H9 (cell line): ENCODE data around the gene TMEM30B. TPM values are rescaled to one million over a fixed set of nuclear protein-coding genes. Genes with fewer than 3 reads are reported as not detected.

ENCODE experiments used
- DNase-seq: peaks from one replicate; pipeline ENCODE4 v3.0.0-alpha.2; 2017
- H2AFZ ChIP-seq: one replicate; pipeline ENCODE4 v1.6.1; 2013; ENCODE audit warnings: mild to moderate bottlenecking, low read length, control low read depth, moderate library complexity
- H2AK5ac ChIP-seq: 2 replicates; pipeline ENCODE4 v1.6.1; 2013; ENCODE audit warnings: low read length, control low read depth, mixed read lengths; ENCODE audit not compliant: insufficient read length
- H2BK120ac ChIP-seq: one replicate; pipeline ENCODE4 v1.6.1; 2013; ENCODE audit warnings: low read depth, mild to moderate bottlenecking, low read length, control low read depth, inconsistent platforms; ENCODE audit not compliant: poor library complexity, severe bottlenecking
- H2BK12ac ChIP-seq: 2 replicates; pipeline ENCODE4 v1.6.1; 2013; ENCODE audit warnings: low read length, control low read depth, mixed read lengths, low read depth; ENCODE audit not compliant: insufficient read length
- H2BK15ac ChIP-seq: 2 replicates; pipeline ENCODE4 v1.6.1; 2013; ENCODE audit warnings: low read depth, low read length, control low read depth
- H2BK20ac ChIP-seq: one replicate; pipeline ENCODE4 v1.6.1; 2013; ENCODE audit warnings: low read depth, mild to moderate bottlenecking, low read length, control low read depth, inconsistent platforms; ENCODE audit not compliant: poor library complexity, severe bottlenecking
- H2BK5ac ChIP-seq: 2 replicates; pipeline ENCODE4 v1.6.1; 2013; ENCODE audit warnings: low read length, control low read depth, mixed read lengths; ENCODE audit not compliant: insufficient read length
- H3K14ac ChIP-seq: 2 replicates; pipeline ENCODE4 v1.6.1; 2013; ENCODE audit warnings: low read length, control low read depth; ENCODE audit not compliant: insufficient read depth
- H3K18ac ChIP-seq: 2 replicates; pipeline ENCODE4 v1.6.1; 2013; ENCODE audit warnings: low read depth, mild to moderate bottlenecking, mixed read lengths, low read length, control low read depth; ENCODE audit not compliant: insufficient read length
- H3K23ac ChIP-seq: 2 replicates; pipeline ENCODE4 v1.6.1; 2013; ENCODE audit warnings: low read length, control low read depth, mixed read lengths, low read depth; ENCODE audit not compliant: insufficient read length
- H3K23me2 ChIP-seq: 2 replicates; pipeline ENCODE4 v1.6.1; 2013; ENCODE audit warnings: low read depth, mild to moderate bottlenecking, mixed read lengths, low read length, control low read depth; ENCODE audit not compliant: insufficient read length, poor library complexity, severe bottlenecking
- H3K27ac ChIP-seq: 2 replicates; pipeline ENCODE4 v1.5.1; 2013; ENCODE audit warnings: low read length, control low read depth, mixed read lengths, low read depth; ENCODE audit not compliant: insufficient read length
- H3K27me3 ChIP-seq: 2 replicates; pipeline ENCODE4 v1.6.1; 2013; ENCODE audit warnings: low read length, control low read depth, inconsistent platforms; ENCODE audit not compliant: insufficient read depth
- H3K4ac ChIP-seq: 2 replicates; pipeline ENCODE4 v1.6.1; 2013; ENCODE audit warnings: low read depth, mild to moderate bottlenecking, control low read depth, inconsistent platforms, low read length, moderate library complexity
- H3K4me1 ChIP-seq: 2 replicates; pipeline ENCODE4 v1.6.1; 2013; ENCODE audit warnings: low read length, control low read depth, inconsistent platforms; ENCODE audit not compliant: insufficient read depth
- H3K4me2 ChIP-seq: 2 replicates; pipeline ENCODE4 v1.6.1; 2013; ENCODE audit warnings: low read length, control low read depth, mixed read lengths; ENCODE audit not compliant: insufficient read length, insufficient read depth
- H3K56ac ChIP-seq: 2 replicates; pipeline ENCODE4 v1.6.1; 2013; ENCODE audit warnings: low read depth, mild to moderate bottlenecking, mixed read lengths, low read length, control low read depth; ENCODE audit not compliant: insufficient read length
- H3K79me1 ChIP-seq: 2 replicates; pipeline ENCODE4 v1.6.1; 2013; ENCODE audit warnings: low read depth, mild to moderate bottlenecking, moderate library complexity, low read length, control low read depth, inconsistent platforms; ENCODE audit not compliant: insufficient read depth, poor library complexity, severe bottlenecking
- H3K79me2 ChIP-seq: 2 replicates; pipeline ENCODE4 v1.6.1; 2013; ENCODE audit warnings: low read length, control low read depth, inconsistent platforms; ENCODE audit not compliant: insufficient read depth
- H3K9ac ChIP-seq: 2 replicates; pipeline ENCODE4 v1.6.1; 2013; ENCODE audit warnings: low read length, control low read depth, mixed read lengths; ENCODE audit not compliant: insufficient read length; ENCODE audit errors: extremely low read depth
- H3K9me3 ChIP-seq: one replicate; pipeline ENCODE4 v1.6.1; 2013; ENCODE audit warnings: low read depth, low read length, inconsistent platforms; ENCODE audit not compliant: control insufficient read depth
- H3T11ph ChIP-seq: one replicate; pipeline ENCODE4 v1.6.1; 2013; ENCODE audit warnings: mild to moderate bottlenecking, low read length, control low read depth, inconsistent platforms
- H4K20me1 ChIP-seq: one replicate; pipeline ENCODE4 v1.6.1; 2013; ENCODE audit not compliant: control insufficient read depth, insufficient read length, insufficient read depth
- H4K5ac ChIP-seq: 2 replicates; pipeline ENCODE4 v1.6.1; 2013; ENCODE audit warnings: low read depth, mild to moderate bottlenecking, mixed read lengths, low read length, control low read depth; ENCODE audit not compliant: insufficient read length
- H4K8ac ChIP-seq: replicated peaks from 2 replicates; pipeline ENCODE4 v1.6.1; 2013; ENCODE audit warnings: low read length, control low read depth, mixed read lengths, low read depth; ENCODE audit not compliant: insufficient read length
- H4K91ac ChIP-seq: 2 replicates; pipeline ENCODE4 v1.6.1; 2013; ENCODE audit warnings: low read depth, mild to moderate bottlenecking, moderate library complexity, mixed read lengths, low read length, control low read depth; ENCODE audit not compliant: insufficient read length
- H3K27ac Mint-ChIP-seq, 3 experiments: 2 replicates in 2 of 3; 3 replicates in 1 of 3; pipeline ENCODE4 v1.8.0; 2020 to 2021; ENCODE audit warnings: mixed read lengths in 3 of 3, mild to moderate bottlenecking in 1 of 3, moderate library complexity in 1 of 3
- H3K27me3 Mint-ChIP-seq: 2 replicates; pipeline ENCODE4 v1.8.0; 2021; ENCODE audit warnings: low read depth, mild to moderate bottlenecking, moderate library complexity, mixed read lengths
- H3K36me3 Mint-ChIP-seq, 3 experiments: 2 replicates in 2 of 3; 3 replicates in 1 of 3; pipeline ENCODE4 v1.8.0; 2020 to 2021; ENCODE audit warnings: low read depth in 3 of 3, mixed read lengths in 3 of 3; ENCODE audit not compliant: insufficient read depth in 1 of 3
- H3K4me1 Mint-ChIP-seq, 2 experiments: 2 replicates each; pipeline ENCODE4 v1.8.0; 2020; ENCODE audit warnings: mixed read lengths in 2 of 2
- H3K4me3 Mint-ChIP-seq, 2 experiments: 2 replicates in 1 of 2; 3 replicates in 1 of 2; pipeline ENCODE4 v1.8.0; 2020 to 2021; ENCODE audit warnings: mild to moderate bottlenecking in 2 of 2, mixed read lengths in 2 of 2, moderate library complexity in 1 of 2
- H3K9me3 Mint-ChIP-seq, 2 experiments: 2 replicates in 1 of 2; 3 replicates in 1 of 2; pipeline ENCODE4 v1.8.0; 2020; ENCODE audit warnings: mild to moderate bottlenecking in 2 of 2, mixed read lengths in 2 of 2, moderate library complexity in 1 of 2
- CTCF ChIP-seq: fragments of 200-600 bp; sonication (generic); conservative IDR thresholded peaks from 3 replicates; pipeline ENCODE4 v1.8.0; 2021; ENCODE audit warnings: antibody characterized with exemption, mild to moderate bottlenecking
- WGBS: extraction: QIAGEN DNeasy Blood & Tissue Kit; methylation state at CpG from one replicate; pipeline ENCODE4 v1.1.7; 2013; ENCODE audit warnings: missing lambda C conversion rate, low lambda C conversion rate, mixed read lengths; ENCODE audit not compliant: insufficient read length; ENCODE audit errors: extremely low coverage; 5-methylcytosine and 5-hydroxymethylcytosine counted together
- total RNA-seq: library from RNA; stranded (reverse); gene quantifications from 2 replicates; pipeline ENCODE4 v1.2.1, GENCODE V29; 2021

Gene TMEM30B
- total RNA-seq, 1 experiment from 2014 or later: 12.2 TPM

GRCh38 chr14:61280526-61281185, 482 bp downstream of the TMEM30B start:
- H3K9ac ChIP-seq: peak overlapping the region; percentile 28
- peaks cover 11% of the 10 kb centered on the region for H3K23me2 ChIP-seq
- Mint-ChIP-seq H3K4me3 (peak overlapping the region; percentile 76 to 85), H3K27ac (no peak overlapping the region), H3K27me3 (peaks cover 23% of the 10 kb centered on the region), H3K9me3 (no peaks in the 10 kb centered on the region; a peak in 1 of 5 replicates), H3K36me3 (peaks cover 0 to 3% (median 2%) of the 10 kb centered on the region in 3 experiments; a peak in 1 of 7 replicates), H3K4me1 (peaks cover 15 to 17% of the 10 kb centered on the region in 2 experiments)
- no peaks in the 10 kb centered on the region for H3K79me2 ChIP-seq
- TF ChIP-seq CTCF: peak; percentile 55
- no peak overlapping the region for H2BK20ac ChIP-seq
- no peaks in the 10 kb centered on the region for H3K4me1 ChIP-seq
- H4K20me1 ChIP-seq: peaks cover 4% of the 10 kb centered on the region
- no peak overlapping the region for H4K91ac ChIP-seq
- no peaks in the 10 kb centered on the region for H3K79me1 ChIP-seq
- H3K27ac ChIP-seq: no peak overlapping the region
- DNase-seq: peak; percentile 65
- H3K4me2 ChIP-seq: peak overlapping the region; percentile 52
- no peak overlapping the region for H3K18ac ChIP-seq
- H2BK15ac ChIP-seq: no peak overlapping the region
- H2BK5ac ChIP-seq: no peak overlapping the region
- H4K8ac ChIP-seq: no peak overlapping the region
- no peak overlapping the region for H3K4ac ChIP-seq
- H3K9me3 ChIP-seq: no peaks in the 10 kb centered on the region
- H2AFZ ChIP-seq: no peak overlapping the region
- H3K56ac ChIP-seq: no peak overlapping the region
- no peak overlapping the region for H2BK12ac ChIP-seq
- no peak overlapping the region for H2BK120ac ChIP-seq
- H3K27me3 ChIP-seq: no peaks in the 10 kb centered on the region; the same call in 1 of the 2 replicates
- no peak overlapping the region for H2AK5ac ChIP-seq
- no peak overlapping the region for H3K23ac ChIP-seq
- H3T11ph ChIP-seq: no peak overlapping the region
- no CpG with 5 or more reads among the region's 81 CpGs for WGBS
- no peak overlapping the region for H3K14ac ChIP-seq
- H4K5ac ChIP-seq: no peak overlapping the region
